Measurements from ENCODE around the gene SFTA2. TPM values are rescaled to one million over a fixed set of nuclear protein-coding genes. Genes with fewer than 3 reads are reported as not detected.

Gene SFTA2
- polyA plus RNA-seq, 1 donor from 2014 or later = not detected

- Histone ChIP-seq H2AFZ (ENCODE audit: low read depth, low read length) (no peak overlapping the region), H3K27me3 (ENCODE audit: insufficient read depth, low read depth, low read length) (no peaks in the 10 kb centered on the region), H3K9me3 (ENCODE audit: low read length) (no peaks in the 10 kb centered on the region), H3K4me3 (ENCODE audit: low read length) (no peak overlapping the region), H4K20me1 (ENCODE audit: insufficient read depth) (no peaks in the 10 kb centered on the region), H3K9me2 (ENCODE audit: insufficient read depth, low read length) (no peaks in the 10 kb centered on the region), H3K36me3 (ENCODE audit: insufficient read depth, low read length) (no peaks in the 10 kb centered on the region), H3K79me2 (replicated peaks; ENCODE audit: insufficient read depth, low read length) (no peaks in the 10 kb centered on the region), H3F3A (ENCODE audit: insufficient read depth, low read length, poor library complexity, severe bottlenecking) (no peaks in the 10 kb centered on the region), H3K27ac (ENCODE audit: low read length) (no peak overlapping the region), H3K9ac (ENCODE audit: low read length) (no peak overlapping the region), H3K4me2 (ENCODE audit: low read length) (no peak overlapping the region)
- no peak for TF ChIP-seq RAD21 (conservative IDR thresholded peaks at IDR 0.05)
- TF ChIP-seq SMC3 (conservative IDR thresholded peaks at IDR 0.05; ENCODE audit: poor library complexity) = no peak
- TF ChIP-seq EZH2 (IDR thresholded peaks at IDR 0.05; ENCODE audit: borderline replicate concordance, insufficient read depth, low read length, poor library complexity, severe bottlenecking) = no peak
- TF ChIP-seq REST (IDR thresholded peaks at IDR 0.05; ENCODE audit: borderline replicate concordance) = no peak
- TF ChIP-seq POLR2AphosphoS5 (IDR thresholded peaks at IDR 0.05) = no peak
- no peak for TF ChIP-seq EP300 (conservative IDR thresholded peaks at IDR 0.05; ENCODE audit: poor library complexity, severe bottlenecking)
- no peak for TF ChIP-seq MXI1 (conservative IDR thresholded peaks at IDR 0.05; ENCODE audit: poor library complexity, severe bottlenecking)
- TF ChIP-seq CTCF (IDR thresholded peaks at IDR 0.05; ENCODE audit: poor library complexity, severe bottlenecking) = no peak
- TF ChIP-seq TAF1 (IDR thresholded peaks at IDR 0.05; ENCODE audit: low read depth) = no peak
Observed at GRCh38 chr6:30979141-30979540, 47.2 kb upstream of the SFTA2 start.

- Histone ChIP-seq H3K27ac (ENCODE audit: low read length) (no peak overlapping the region), H3K4me2 (ENCODE audit: low read length) (no peak overlapping the region), H3K79me2 (replicated peaks; ENCODE audit: insufficient read depth, low read length) (no peaks in the 10 kb centered on the region), H3K36me3 (ENCODE audit: insufficient read depth, low read length) (no peaks in the 10 kb centered on the region), H3K4me3 (ENCODE audit: low read length) (no peak overlapping the region), H4K20me1 (ENCODE audit: insufficient read depth) (no peaks in the 10 kb centered on the region), H3K9ac (ENCODE audit: low read length) (no peak overlapping the region), H3F3A (ENCODE audit: insufficient read depth, low read length, poor library complexity, severe bottlenecking) (no peaks in the 10 kb centered on the region), H2AFZ (ENCODE audit: low read depth, low read length) (no peak overlapping the region), H3K27me3 (ENCODE audit: insufficient read depth, low read depth, low read length) (no peaks in the 10 kb centered on the region), H3K9me3 (ENCODE audit: low read length) (no peaks in the 10 kb centered on the region), H3K9me2 (ENCODE audit: insufficient read depth, low read length) (no peaks in the 10 kb centered on the region)
- no peak for TF ChIP-seq EP300 (conservative IDR thresholded peaks at IDR 0.05; ENCODE audit: poor library complexity, severe bottlenecking)
- TF ChIP-seq EZH2 (IDR thresholded peaks at IDR 0.05; ENCODE audit: borderline replicate concordance, insufficient read depth, low read length, poor library complexity, severe bottlenecking) = no peak
- TF ChIP-seq REST (IDR thresholded peaks at IDR 0.05; ENCODE audit: borderline replicate concordance) = no peak
- TF ChIP-seq SMC3 (conservative IDR thresholded peaks at IDR 0.05; ENCODE audit: poor library complexity) = no peak
- TF ChIP-seq TAF1 (IDR thresholded peaks at IDR 0.05; ENCODE audit: low read depth) = no peak
- TF ChIP-seq CTCF (IDR thresholded peaks at IDR 0.05; ENCODE audit: poor library complexity, severe bottlenecking) = no peak
- no peak for TF ChIP-seq MXI1 (conservative IDR thresholded peaks at IDR 0.05; ENCODE audit: poor library complexity, severe bottlenecking)
- TF ChIP-seq RAD21 (conservative IDR thresholded peaks at IDR 0.05) = no peak
- TF ChIP-seq POLR2AphosphoS5 (IDR thresholded peaks at IDR 0.05) = no peak
Observed at GRCh38 chr6:30974490-30975252, 42.7 kb upstream of the SFTA2 start.
